CD4-positive, alpha-beta T cell treated with Interleukin-21 for 1 hour (primary cell): ENCODE measurements around the gene SNAI3.

Source experiments
- DNase-seq: peaks from one replicate; pipeline ENCODE4 v3.0.0-alpha.2; 2020

The SNAI3 gene

GRCh38 chr16:88703486-88704309 lies 17.4 kb upstream of the SNAI3 start:
- peak; percentile 77 for DNase-seq

- DNase-seq, result no peak
Observed at GRCh38 chr16:88702371-88703210, 16.3 kb upstream of the SNAI3 start.

DNA sequence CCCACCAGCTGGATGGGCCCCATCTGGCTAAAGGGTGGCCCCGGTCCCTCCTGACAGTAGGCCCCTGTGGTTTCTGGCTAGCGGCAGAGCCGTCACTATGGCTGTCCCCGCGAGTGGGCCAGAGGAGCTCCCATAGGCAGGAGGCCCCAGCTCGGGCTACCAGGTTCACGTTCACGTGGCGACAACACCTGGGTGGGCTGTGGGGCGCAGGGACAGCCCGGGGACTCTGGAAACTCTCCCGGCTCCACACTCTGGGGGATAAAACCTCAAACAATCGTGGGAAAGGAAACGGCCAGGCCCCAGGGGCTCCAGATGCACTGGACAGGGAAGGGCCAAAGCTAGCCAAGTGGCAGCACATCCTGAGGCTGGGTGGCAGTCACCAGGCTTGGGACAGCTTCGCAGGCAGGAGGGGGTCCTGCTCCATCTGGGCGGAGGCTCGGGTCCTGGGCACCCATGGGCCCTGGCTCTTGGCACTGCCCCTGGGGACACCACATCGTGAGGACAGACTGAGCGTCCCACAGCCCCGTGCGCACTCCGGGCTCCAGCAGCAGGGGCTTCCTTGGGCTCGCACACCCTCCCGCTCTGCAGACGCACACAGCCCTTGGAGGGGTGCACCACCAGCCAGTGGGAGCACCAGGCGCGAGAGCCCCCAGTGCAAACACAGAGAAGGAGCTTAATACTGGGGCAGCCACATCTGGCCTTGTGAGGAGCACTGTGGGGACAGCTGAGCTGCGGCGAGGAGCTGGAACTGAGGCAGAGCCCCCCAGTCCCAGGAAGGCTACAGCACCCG lies 15.5 kb upstream of the SNAI3 start:
- DNase-seq, result no peak

DNA sequence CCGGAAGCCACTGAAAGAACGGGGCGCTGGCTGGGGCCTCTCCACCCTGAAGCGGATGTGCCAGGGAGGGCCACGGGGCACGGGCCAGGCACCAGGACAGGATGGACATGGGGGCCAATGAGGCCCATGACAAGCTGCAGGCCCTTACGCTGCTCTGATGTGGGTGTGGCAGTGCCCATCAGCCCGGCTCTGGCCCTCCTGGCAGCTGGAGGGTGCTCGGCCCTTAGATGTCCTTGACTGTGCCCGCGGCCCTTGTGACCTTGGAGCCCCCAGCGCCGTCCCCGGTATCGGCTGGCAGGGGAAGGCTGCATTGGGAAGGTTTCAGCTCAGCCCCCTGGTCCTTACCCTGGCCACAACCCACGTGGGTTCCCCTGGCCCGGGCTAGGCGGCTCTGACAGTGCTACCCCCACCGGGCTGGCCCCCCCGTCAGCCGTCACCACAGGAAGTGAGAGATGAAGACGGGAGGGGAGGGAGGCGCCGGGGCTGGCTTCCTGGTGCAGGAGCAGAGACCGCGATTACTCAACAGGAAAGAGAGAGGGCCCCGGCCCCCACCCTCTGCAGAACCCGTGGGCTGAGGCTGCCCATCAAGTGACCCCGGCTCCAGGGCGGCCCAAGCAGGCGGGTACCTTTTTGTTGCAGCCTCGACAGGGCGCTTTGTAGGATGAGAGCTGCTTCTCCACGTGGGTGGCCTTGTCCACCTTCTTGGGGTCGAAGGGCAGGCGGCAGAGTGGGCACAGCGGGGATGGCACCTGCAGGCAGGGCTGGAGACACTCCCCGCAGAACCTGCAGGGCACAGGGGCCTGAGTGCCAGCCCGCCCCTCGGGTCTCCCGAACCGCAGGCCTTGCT lies 14.6 kb upstream of the SNAI3 start:
- DNase-seq, result peak; percentile 94

- DNase-seq, result no peak
Observed at GRCh38 chr16:88700322-88700635, 14.0 kb upstream of the SNAI3 start.

GRCh38 chr16:88699180-88699579 lies 12.9 kb upstream of the SNAI3 start:
- DNase-seq, result no peak

- DNase-seq, result no peak
Observed at GRCh38 chr16:88698646-88699045, 12.3 kb upstream of the SNAI3 start.

DNA sequence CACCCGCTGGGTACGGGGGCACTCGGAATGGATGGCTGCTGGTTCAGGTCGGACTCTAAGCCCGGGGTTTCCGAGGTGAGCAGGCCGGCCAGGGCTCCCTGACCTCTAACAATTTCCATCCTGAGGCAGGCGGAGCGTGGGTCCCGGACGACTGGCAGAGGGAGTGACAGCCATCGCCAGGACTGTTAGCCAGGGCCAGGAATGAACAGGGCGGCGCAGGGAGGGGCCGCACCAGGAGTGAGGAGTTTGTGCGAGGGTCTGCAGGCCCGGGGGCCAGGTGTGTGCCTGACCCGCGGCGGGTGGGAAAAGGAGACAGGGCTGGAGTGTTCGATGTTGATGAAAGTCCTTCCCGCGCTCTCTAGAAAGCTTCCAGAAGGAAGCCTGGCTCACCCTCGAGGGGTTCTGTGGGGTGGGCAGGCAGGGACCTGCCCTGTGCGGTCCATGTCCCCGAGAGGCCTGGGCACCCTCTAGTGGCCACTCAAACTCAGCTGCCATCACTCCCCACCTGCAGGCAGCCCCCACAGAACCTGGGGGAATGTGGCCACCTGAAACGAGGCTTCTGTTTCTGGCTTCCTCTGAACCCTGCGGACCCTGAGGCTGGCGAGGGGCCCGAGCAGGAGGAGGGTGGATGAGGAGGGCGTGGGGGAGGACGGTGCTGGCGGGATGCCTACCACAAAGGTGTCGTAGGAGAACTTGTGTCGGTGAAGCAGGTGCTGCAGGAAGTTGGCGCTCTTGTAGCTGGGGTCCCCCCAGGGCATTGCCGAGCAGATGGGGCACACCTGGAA lies 11.7 kb upstream of the SNAI3 start:
- DNase-seq, result peak; percentile 28

- no peak for DNase-seq
Observed at GRCh38 chr16:88697116-88697830, 11.0 kb upstream of the SNAI3 start.

GRCh38 chr16:88696441-88696840 lies 10.1 kb upstream of the SNAI3 start:
- no peak for DNase-seq

DNA sequence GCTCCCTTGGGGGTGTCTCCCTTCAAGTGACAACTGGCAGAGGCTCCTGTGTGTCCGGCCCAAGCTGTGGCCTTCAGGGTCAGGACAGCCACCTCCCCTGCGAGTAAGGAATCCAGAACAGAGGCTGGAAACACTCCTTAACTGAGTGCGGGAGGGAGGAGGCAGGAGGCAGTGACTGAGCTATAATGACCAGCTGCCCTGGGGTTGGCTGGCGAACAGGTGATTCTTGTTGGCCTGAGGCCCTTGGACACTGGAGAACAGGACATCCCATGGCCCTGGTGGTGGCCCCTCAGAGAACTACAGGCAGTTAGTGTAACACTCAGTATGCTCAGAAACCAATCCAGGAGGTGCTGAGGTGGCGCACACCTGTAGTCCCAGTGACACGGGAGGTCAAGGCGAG lies 9.4 kb upstream of the SNAI3 start:
- no peak for DNase-seq

GRCh38 chr16:88695218-88695617 lies 8.9 kb upstream of the SNAI3 start:
- no peak for DNase-seq

GRCh38 chr16:88694221-88695087 lies 8.1 kb upstream of the SNAI3 start:
- DNase-seq, result no peak

GRCh38 chr16:88693420-88694177 lies 7.3 kb upstream of the SNAI3 start:
- no peak for DNase-seq

DNA sequence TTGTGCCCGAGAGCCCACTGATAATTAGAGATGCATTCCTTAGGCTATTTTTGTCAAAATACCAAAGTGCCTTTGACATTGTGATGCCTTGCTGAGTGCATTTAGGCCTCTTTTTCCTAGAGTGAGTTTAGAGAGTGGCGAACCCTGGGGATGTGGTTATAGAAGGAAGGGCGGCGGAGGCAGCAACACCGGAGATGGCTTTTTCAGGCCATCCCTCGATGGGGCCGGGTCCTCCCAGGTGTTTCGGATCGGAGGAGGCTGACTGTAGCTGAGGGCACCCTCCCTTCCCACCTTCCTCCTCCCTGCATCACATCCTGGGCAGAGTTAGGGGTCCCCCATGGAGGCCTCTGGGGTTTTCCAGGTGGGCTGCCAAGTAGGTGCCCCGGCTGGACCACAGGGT lies 6.6 kb upstream of the SNAI3 start:
- DNase-seq, result no peak

- DNase-seq, result peak; percentile 46
Observed at GRCh38 chr16:88691924-88692560, 5.7 kb upstream of the SNAI3 start.

GRCh38 chr16:88691129-88691813 lies 5.0 kb upstream of the SNAI3 start:
- DNase-seq, result no peak
